HG03575 (cell line): ENCODE data around the gene ARID4B.
"Not testable (repeated sequence)": the region's sequence is repeated elsewhere in the genome, so short reads cannot be mapped to it uniquely, and the experiment has no call there.

ENCODE experiments used
- ATAC-seq: cut with Tn5 transposase; IDR thresholded peaks from one replicate; pipeline ENCODE4 v1.9.1; 2021; ENCODE audit not compliant: unreplicated experiment, insufficient number of reproducible peaks, low FRiP score; ENCODE audit errors: extremely low read depth

Gene ARID4B

GRCh38 chr1:235278233-235278914 is 49.6 kb downstream of the ARID4B start:
- no peak for ATAC-seq

- ATAC-seq: no peak
Observed at GRCh38 chr1:235277709-235278108, 50.3 kb downstream of the ARID4B start.

DNA sequence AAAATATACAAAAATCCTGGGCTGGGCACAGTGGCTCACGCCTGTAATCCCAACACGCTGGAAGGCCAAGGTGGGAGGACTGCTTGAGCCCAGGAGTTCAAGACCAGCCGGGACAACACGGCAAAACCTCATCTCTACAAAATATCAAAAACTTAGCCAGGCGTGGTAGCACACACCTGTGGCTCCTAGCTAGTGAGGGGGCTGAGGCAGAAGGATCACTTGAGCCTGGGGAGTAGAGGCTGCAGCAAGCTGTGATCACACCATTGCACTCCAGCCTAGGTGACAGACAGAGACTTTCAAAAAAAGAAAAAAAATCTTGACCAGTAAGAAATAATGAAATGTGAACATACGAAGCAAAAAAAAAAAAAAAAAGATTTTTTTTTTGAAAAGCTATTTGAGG is 52.1 kb downstream of the ARID4B start:
- no peak for ATAC-seq

DNA sequence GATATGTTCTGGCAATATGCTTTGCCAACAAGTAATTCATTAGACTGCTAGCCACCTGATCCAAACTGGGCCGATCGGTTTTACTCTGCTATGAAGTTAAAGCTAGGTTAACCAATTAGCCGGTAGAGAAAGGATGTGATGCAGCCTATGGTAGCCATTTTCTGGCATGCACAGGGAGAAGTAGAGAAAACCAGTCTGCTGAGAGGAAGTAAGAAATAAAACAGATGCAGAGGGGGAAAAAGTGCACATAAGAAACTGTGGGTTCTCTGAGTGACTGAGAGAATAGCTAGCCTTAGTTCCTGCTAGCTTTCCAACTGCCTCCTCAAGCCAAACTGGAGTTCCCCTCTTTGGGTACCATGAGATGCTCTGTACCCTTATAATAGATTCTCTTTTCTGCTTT is 52.8 kb downstream of the ARID4B start:
- ATAC-seq: no peak

DNA sequence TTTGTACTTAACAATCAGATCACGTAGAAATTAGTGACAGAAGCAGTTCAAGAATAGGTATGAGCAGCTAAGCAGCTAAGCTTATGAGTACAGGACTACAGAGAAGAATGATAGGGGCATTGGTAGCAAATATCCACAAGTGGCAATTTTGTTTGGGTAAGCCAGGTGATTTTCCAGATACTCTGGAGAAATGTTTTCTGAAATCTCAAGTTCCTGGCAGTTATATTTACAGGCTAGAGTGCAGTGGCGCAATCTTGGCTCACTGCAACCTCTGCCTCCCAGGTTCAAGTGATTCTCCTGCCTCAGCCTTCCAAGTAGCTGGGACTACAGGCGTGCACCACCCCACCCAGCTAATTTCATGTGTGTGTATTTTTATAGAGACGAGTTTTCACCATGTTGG is 55.1 kb downstream of the ARID4B start:
- ATAC-seq: no peak

GRCh38 chr1:235270625-235271024 is 57.4 kb downstream of the ARID4B start:
- no peak for ATAC-seq

DNA sequence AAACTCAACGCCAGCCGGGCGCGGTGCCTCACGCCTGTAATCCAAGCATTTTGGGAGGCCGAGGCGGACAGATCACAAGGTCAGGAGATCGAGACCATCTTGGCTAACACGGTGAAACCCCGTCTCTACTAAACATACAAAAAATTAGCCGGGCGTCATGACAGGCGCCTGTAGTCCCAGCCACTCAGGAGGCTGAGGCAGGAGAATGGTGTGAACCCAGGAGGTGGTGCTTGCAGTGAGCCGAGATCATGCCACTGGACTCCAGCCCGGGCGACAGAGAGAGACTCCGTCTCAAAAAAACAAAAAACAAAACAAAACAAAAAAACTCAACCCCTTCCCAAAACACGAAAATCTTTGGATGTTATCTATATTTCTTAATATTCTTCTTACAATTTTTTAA is 58.0 kb downstream of the ARID4B start:
- not testable (repeated sequence) for ATAC-seq

GRCh38 chr1:235268379-235269125 is 59.4 kb downstream of the ARID4B start:
- ATAC-seq: no peak

GRCh38 chr1:235266967-235267366 is 61.0 kb downstream of the ARID4B start:
- ATAC-seq: no peak

DNA sequence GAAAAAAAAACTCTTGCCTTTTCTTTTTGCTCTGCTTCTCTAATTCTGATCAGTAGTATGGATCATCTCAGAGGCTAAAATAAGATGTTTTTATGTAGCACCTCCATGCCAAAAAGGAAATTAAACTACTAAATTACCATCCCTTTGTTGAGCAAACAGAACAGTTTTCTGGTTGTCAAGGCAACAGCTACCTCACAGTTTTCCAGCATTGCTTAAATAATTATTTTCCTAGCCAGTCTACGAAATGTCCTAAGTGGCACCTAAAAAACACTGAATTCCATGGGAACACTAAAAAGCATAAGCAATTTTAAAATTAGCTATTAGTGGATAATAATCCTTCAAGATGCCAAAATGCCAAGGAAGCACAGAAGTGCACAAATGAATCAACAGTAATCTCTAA is 61.7 kb downstream of the ARID4B start:
- ATAC-seq: no peak

- no peak for ATAC-seq
Observed at GRCh38 chr1:235265900-235266299, 62.1 kb downstream of the ARID4B start.

DNA sequence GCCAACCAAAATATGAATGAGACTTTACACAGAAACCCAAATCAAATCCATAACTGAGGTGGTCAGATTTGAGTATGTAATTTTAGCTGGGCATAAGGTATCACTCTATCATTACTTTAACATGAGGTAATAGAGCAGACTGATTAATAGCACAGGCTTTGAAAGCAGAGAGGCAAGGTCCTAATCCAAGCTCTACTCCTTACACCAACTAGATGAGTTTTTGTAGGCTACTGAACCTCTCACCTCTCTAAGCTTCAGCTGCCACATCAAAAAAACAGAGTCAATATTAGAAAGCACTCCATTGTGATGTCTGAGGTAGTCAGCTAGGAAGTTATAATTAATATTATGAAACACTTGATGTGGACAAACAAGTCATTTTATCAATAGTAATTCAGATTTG is 63.7 kb downstream of the ARID4B start:
- ATAC-seq: no peak

DNA sequence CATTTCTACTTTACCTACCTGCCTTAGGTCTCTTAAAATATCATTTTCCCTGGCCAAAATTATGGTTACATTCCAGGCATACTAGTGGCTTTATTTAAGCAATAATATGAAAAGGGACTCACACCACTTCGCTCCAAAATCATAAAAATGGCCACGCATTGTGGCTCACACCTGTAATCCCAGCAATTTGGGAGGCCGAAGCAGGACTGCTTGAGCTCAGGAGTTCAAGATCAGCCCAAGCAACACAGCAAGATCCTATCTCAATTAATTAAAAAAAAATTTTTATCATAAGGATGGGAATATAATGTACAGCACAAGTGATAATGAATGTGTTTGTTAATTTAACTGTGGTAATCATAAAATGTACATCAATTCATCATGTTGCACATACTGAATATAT is 65.4 kb downstream of the ARID4B start:
- no peak for ATAC-seq

GRCh38 chr1:235261243-235261642 is 66.7 kb downstream of the ARID4B start:
- no peak for ATAC-seq

DNA sequence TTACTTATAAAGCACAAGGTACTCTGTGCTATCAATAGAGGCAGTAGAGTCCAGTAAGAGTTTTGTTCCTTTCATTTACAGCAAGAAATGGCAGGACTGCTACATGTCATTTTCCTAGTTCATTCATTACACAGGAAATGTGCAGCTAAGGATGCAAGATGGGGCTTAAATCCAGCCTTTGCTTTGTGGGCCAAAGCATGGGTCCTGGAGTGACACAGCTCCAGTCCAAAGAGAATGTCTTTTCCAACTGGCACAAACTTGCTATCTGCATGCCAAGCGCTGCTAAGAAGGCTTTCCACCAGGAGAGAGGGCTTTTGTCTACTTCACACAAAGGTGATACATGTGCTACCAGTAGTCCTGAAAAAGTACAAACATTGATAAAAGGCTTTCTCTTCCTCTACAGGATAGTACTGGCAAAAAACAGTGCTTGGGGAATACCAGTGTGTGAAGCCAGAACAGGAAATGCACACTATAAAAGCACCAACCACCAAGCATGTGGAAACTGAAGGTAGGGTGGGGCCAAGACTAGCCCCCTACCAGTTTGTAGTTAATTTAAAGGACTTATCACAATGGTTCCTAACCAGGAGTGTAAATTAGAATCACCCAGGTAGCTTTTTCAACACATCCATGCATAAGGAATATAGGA is 68.7 kb downstream of the ARID4B start:
- ATAC-seq: no peak

DNA sequence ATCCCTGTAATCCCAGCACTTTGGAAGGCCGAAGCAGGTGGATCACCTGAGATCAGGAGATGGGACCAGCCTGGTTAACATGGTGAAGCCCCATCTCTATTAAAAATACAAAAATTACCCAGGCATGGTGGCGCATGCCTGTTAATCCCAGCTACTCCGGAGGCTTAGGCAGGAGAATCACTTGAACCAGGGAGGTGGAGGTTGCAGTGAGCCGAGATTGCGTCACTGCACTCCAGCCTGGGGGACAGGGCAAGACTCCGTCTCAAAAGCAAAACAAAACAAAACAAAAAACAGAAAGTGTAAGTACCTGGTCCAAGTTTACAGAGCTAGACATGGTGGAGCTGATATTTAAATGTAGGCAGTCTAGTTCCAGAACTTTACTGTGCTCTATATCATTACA is 69.9 kb downstream of the ARID4B start:
- ATAC-seq: not testable (repeated sequence)

GRCh38 chr1:235254721-235255120 is 73.3 kb downstream of the ARID4B start:
- ATAC-seq: no peak

GRCh38 chr1:235253219-235253962 is 74.6 kb downstream of the ARID4B start:
- no peak for ATAC-seq

DNA sequence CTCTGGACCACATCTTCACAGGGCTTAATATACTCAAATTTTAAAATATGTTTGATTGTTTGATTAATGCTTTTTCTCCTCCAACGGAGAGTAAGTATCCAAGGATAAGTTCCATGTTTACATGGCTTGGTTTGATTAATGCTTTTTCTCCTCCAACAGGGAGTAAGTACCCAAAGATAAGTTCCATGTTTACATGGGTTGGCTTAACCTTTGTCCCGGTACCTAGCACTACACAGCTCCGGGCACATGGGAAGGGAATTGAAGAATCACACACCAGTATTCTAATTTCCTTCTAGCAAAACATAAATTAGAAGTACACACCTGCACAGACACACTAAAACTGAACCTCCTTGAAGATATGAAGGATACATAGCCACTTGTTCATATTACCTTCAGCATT is 77.5 kb downstream of the ARID4B start:
- ATAC-seq: no peak
